ENCODE results near the gene TMEM30B.

- TF ChIP-seq ZNF274 (IDR thresholded peaks at IDR 0.05; ENCODE audit: low read depth, low read length) (no peak), YY1 (IDR thresholded peaks at IDR 0.05; ENCODE audit: insufficient read depth, insufficient read length) (no peak)
Observed at GRCh38 chr14:61258985-61259384, 22.2 kb downstream of the TMEM30B start.

All from NT2/D1 (cell line).